Skin of body (tissue), 2 donors: ENCODE measurements around the gene OTOF. TPM values are rescaled to one million over a fixed set of nuclear protein-coding genes. Genes with fewer than 3 reads are reported as not detected.

Source experiments
- DNase-seq: peaks from one replicate; lab custom pipeline; 2025; lab: John Stamatoyannopoulos, UW
- total RNA-seq: library from RNA; depleted of rRNA; stranded (reverse); fragments of >200 nt; gene quantifications from one replicate; pipeline ENCODE4 v1.2.3, GENCODE V29; 2014

The OTOF gene
- total RNA-seq, 1 donor from 2014 or later = 0.69 TPM

GRCh38 chr2:26500406-26500805 is 22.5 kb upstream of the OTOF start:
- no peak for DNase-seq

- no peak for DNase-seq
Observed at GRCh38 chr2:26495705-26496297, 17.9 kb upstream of the OTOF start.

GRCh38 chr2:26494891-26495290 is 17.0 kb upstream of the OTOF start:
- no peak for DNase-seq

GRCh38 chr2:26494199-26494598 is 16.3 kb upstream of the OTOF start:
- no peak for DNase-seq

- DNase-seq = no peak
Observed at GRCh38 chr2:26493566-26493965, 15.6 kb upstream of the OTOF start.

GRCh38 chr2:26492749-26493515 is 15.0 kb upstream of the OTOF start:
- no peak for DNase-seq

- no peak for DNase-seq
Observed at GRCh38 chr2:26491563-26492167, 13.7 kb upstream of the OTOF start.

GRCh38 chr2:26489213-26489850 is 11.4 kb upstream of the OTOF start:
- DNase-seq = no peak

- DNase-seq = no peak
Observed at GRCh38 chr2:26488463-26489212, 10.7 kb upstream of the OTOF start.

- no peak for DNase-seq
Observed at GRCh38 chr2:26487192-26487591, 9.3 kb upstream of the OTOF start.

GRCh38 chr2:26486789-26487188 is 8.9 kb upstream of the OTOF start:
- no peak for DNase-seq

GRCh38 chr2:26485725-26486418 is 7.9 kb upstream of the OTOF start:
- no peak for DNase-seq

GRCh38 chr2:26485099-26485498 is 7.2 kb upstream of the OTOF start:
- no peak for DNase-seq

GRCh38 chr2:26484579-26484978 is 6.7 kb upstream of the OTOF start:
- DNase-seq = no peak

GRCh38 chr2:26483957-26484565 is 6.1 kb upstream of the OTOF start:
- DNase-seq = no peak

GRCh38 chr2:26483516-26483915 is 5.6 kb upstream of the OTOF start:
- DNase-seq = no peak

GRCh38 chr2:26483027-26483326 is 5.1 kb upstream of the OTOF start:
- DNase-seq = no peak

- no peak for DNase-seq
Observed at GRCh38 chr2:26482211-26483026, 4.5 kb upstream of the OTOF start.

GRCh38 chr2:26481706-26482105 is 3.8 kb upstream of the OTOF start:
- DNase-seq = no peak
